ENCODE measurements around the gene SLC44A3. TPM values are rescaled to one million over a fixed set of nuclear protein-coding genes. Genes with fewer than 3 reads are reported as not detected.
A peak's percentile ranks its signal among the peaks of the same experiment; 100 is the strongest.
"Not testable (repeated sequence)": the region's sequence is repeated elsewhere in the genome, so short reads cannot be mapped to it uniquely, and the experiment has no call there.

Gene SLC44A3
- total RNA-seq, 1 experiment from 2014 or later, result 3.4 TPM

GRCh38 chr1:94927405-94928175 is 107.4 kb downstream of the SLC44A3 start:
- no peak for DNase-seq (ENCODE audit: extremely low read depth, low read depth)

- no peak for DNase-seq (ENCODE audit: extremely low read depth, low read depth)
Measured at GRCh38 chr1:94928293-94928939, 108.3 kb downstream of the SLC44A3 start.

- DNase-seq (ENCODE audit: extremely low read depth, low read depth), result no peak
Measured at GRCh38 chr1:94929351-94930217, 109.4 kb downstream of the SLC44A3 start.

- DNase-seq (ENCODE audit: extremely low read depth, low read depth), result no peak
Measured at GRCh38 chr1:94931254-94931841, 111.2 kb downstream of the SLC44A3 start.

GRCh38 chr1:94934551-94934950 is 114.4 kb downstream of the SLC44A3 start:
- DNase-seq (ENCODE audit: extremely low read depth, low read depth), result no peak

- no peak for DNase-seq (ENCODE audit: extremely low read depth, low read depth)
Measured at GRCh38 chr1:94935034-94935433, 114.9 kb downstream of the SLC44A3 start.

- no peak for DNase-seq (ENCODE audit: extremely low read depth, low read depth)
Measured at GRCh38 chr1:94935476-94935875, 115.3 kb downstream of the SLC44A3 start.

- peak; percentile 6 for DNase-seq (ENCODE audit: extremely low read depth, low read depth)
Measured at GRCh38 chr1:94936861-94937620, 116.9 kb downstream of the SLC44A3 start.

- no peak for DNase-seq (ENCODE audit: extremely low read depth, low read depth)
Measured at GRCh38 chr1:94937820-94938219, 117.7 kb downstream of the SLC44A3 start.

GRCh38 chr1:94940738-94941137 is 120.6 kb downstream of the SLC44A3 start:
- DNase-seq (ENCODE audit: extremely low read depth, low read depth), result no peak

GRCh38 chr1:94941480-94941879 is 121.3 kb downstream of the SLC44A3 start:
- not testable (repeated sequence) for DNase-seq (ENCODE audit: extremely low read depth, low read depth)

- no peak for DNase-seq (ENCODE audit: extremely low read depth, low read depth)
Measured at GRCh38 chr1:94942171-94943128, 122.3 kb downstream of the SLC44A3 start.

Other genes with a start within 250 kb of the SLC44A3 start
- 25.9 and 26.0 TPM in 2 replicates for gene CNN3, start 106.8 kb downstream of the SLC44A3 start, total RNA-seq (2014; rRNA removed; shearing (Covaris generic))

Measured in NCI-H460 (cell line).